Suprapubic skin (tissue), 4 donors: ENCODE data around the gene LDHAL6A.

Source experiments
- CTCF ChIP-seq, 2 donors: fragments of 200-600 bp in 1 of 2; fragments of 450-650 bp in 1 of 2; sonication (generic) in 1 of 2; IDR thresholded peaks; one replicate each; pipeline ENCODE4 v1.5.1; 2016 to 2019; ENCODE audit warnings: antibody characterized with exemption in 2 of 2, mild to moderate bottlenecking in 1 of 2, moderate library complexity in 1 of 2
- EP300 ChIP-seq: sonication (generic); formaldehyde crosslinking; IDR thresholded peaks from one replicate; pipeline ENCODE4 v1.6.1; 2017; ENCODE audit warnings: antibody characterized with exemption
- POLR2A ChIP-seq, 2 donors: fragments of 450-650 bp; IDR thresholded peaks; one replicate each; pipeline ENCODE4 v1.6.1; 2017; ENCODE audit warnings: antibody characterized with exemption in 2 of 2, mild to moderate bottlenecking in 2 of 2, moderate library complexity in 2 of 2
- POLR2AphosphoS5 ChIP-seq, 3 donors: sonication (generic); formaldehyde crosslinking; IDR thresholded peaks; one replicate each; pipeline ENCODE4 v1.6.1; 2017; ENCODE audit warnings: antibody characterized with exemption in 3 of 3

GRCh38 chr11:18527512-18527911 lies 71.9 kb downstream of the LDHAL6A start:
- TF ChIP-seq CTCF (IDR thresholded peaks at IDR 0.05) (no peak), POLR2A (IDR thresholded peaks at IDR 0.05) (no peak), EP300 (no peak), POLR2AphosphoS5 (IDR thresholded peaks at IDR 0.05) (no peak)
